Mesothelial cell of epicardium (in vitro differentiated cells): ENCODE results near the gene AFDN. TPM values are rescaled to one million over a fixed set of nuclear protein-coding genes. Genes with fewer than 3 reads are reported as not detected.

Experiments used
- DNase-seq, 2 experiments: peaks; one replicate each; pipeline ENCODE4 v3.0.0; 2021; ENCODE audit warnings: low spot score in 2 of 2; ENCODE audit not compliant: unreplicated experiment in 2 of 2
- H3K27ac Mint-ChIP-seq: 2 replicates; pipeline ENCODE4 v1.8.0; 2021; ENCODE audit warnings: mixed read lengths
- H3K27me3 Mint-ChIP-seq: 2 replicates; pipeline ENCODE4 v1.8.0; 2021; ENCODE audit warnings: low read depth, mixed read lengths
- H3K36me3 Mint-ChIP-seq: 2 replicates; pipeline ENCODE4 v1.8.0; 2021; ENCODE audit warnings: mixed read lengths
- H3K4me1 Mint-ChIP-seq: 2 replicates; pipeline ENCODE4 v1.8.0; 2021; ENCODE audit warnings: mixed read lengths
- H3K4me3 Mint-ChIP-seq: 2 replicates; pipeline ENCODE4 v1.8.0; 2021; ENCODE audit warnings: mild to moderate bottlenecking, moderate library complexity, mixed read lengths
- H3K9me3 Mint-ChIP-seq: 2 replicates; pipeline ENCODE4 v1.8.0; 2021; ENCODE audit warnings: mixed read lengths
- total RNA-seq: library from RNA; stranded (reverse); gene quantifications from 3 replicates; pipeline ENCODE4 v1.2.1, GENCODE V29; 2021
- TF ChIP-seq, protein P1 (sequence below): fragments of 200-600 bp; sonication (generic); IDR thresholded peaks from one replicate; pipeline ENCODE4 v1.5.0; 2021; ENCODE audit warnings: antibody characterized with exemption; ENCODE audit not compliant: unreplicated experiment

AFDN gene
- total RNA-seq, 1 donor from 2014 or later = 284 TPM

DNA sequence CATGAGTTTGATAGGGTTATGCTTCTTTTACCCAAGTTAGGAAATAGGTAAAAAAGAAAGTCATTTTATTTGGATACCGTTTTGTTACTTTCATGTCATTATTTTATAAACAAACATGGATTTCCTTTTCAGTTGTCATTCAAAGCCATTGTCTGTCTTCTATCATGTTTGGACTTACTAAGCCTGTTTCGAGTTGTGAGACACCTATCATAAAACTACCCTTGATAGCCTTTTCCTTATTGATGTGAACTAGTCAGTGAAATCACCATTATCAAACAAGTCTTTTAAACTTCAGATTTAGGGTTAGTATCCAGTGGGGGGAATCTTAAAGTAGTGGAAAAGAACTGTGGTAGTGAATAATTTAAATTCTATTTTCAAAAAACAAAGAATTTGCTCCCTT is 85.8 kb downstream of the AFDN start:
- no peaks in the 10 kb centered on the region for H3K9me3 Mint-ChIP-seq
- no peaks in the 10 kb centered on the region for H3K27me3 Mint-ChIP-seq
- no peak for DNase-seq
- no peak overlapping the region for H3K4me3 Mint-ChIP-seq
- H3K27ac Mint-ChIP-seq = no peak overlapping the region
- peaks cover 19% of the 10 kb centered on the region for H3K4me1 Mint-ChIP-seq
- TF ChIP-seq, protein P1, sequence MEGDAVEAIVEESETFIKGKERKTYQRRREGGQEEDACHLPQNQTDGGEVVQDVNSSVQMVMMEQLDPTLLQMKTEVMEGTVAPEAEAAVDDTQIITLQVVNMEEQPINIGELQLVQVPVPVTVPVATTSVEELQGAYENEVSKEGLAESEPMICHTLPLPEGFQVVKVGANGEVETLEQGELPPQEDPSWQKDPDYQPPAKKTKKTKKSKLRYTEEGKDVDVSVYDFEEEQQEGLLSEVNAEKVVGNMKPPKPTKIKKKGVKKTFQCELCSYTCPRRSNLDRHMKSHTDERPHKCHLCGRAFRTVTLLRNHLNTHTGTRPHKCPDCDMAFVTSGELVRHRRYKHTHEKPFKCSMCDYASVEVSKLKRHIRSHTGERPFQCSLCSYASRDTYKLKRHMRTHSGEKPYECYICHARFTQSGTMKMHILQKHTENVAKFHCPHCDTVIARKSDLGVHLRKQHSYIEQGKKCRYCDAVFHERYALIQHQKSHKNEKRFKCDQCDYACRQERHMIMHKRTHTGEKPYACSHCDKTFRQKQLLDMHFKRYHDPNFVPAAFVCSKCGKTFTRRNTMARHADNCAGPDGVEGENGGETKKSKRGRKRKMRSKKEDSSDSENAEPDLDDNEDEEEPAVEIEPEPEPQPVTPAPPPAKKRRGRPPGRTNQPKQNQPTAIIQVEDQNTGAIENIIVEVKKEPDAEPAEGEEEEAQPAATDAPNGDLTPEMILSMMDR = no peak
- H3K36me3 Mint-ChIP-seq = peaks cover 37% of the 10 kb centered on the region

- no peaks in the 10 kb centered on the region for H3K27me3 Mint-ChIP-seq
- TF ChIP-seq, protein P1 = no peak
- peaks cover 19% of the 10 kb centered on the region for H3K4me1 Mint-ChIP-seq
- H3K27ac Mint-ChIP-seq = no peak overlapping the region
- DNase-seq = no peak
- no peaks in the 10 kb centered on the region for H3K9me3 Mint-ChIP-seq
- H3K4me3 Mint-ChIP-seq = no peak overlapping the region
- peaks cover 39% of the 10 kb centered on the region for H3K36me3 Mint-ChIP-seq
Observed at GRCh38 chr6:167913699-167914098, 87.0 kb downstream of the AFDN start.

- Mint-ChIP-seq H3K27me3 (no peaks in the 10 kb centered on the region), H3K27ac (no peak overlapping the region), H3K36me3 (peaks cover 48% of the 10 kb centered on the region), H3K9me3 (no peaks in the 10 kb centered on the region), H3K4me1 (peaks cover 12% of the 10 kb centered on the region), H3K4me3 (no peak overlapping the region)
- DNase-seq = no peak
- TF ChIP-seq, protein P1 = no peak
Observed at GRCh38 chr6:167915139-167915538, 88.4 kb downstream of the AFDN start.

DNA sequence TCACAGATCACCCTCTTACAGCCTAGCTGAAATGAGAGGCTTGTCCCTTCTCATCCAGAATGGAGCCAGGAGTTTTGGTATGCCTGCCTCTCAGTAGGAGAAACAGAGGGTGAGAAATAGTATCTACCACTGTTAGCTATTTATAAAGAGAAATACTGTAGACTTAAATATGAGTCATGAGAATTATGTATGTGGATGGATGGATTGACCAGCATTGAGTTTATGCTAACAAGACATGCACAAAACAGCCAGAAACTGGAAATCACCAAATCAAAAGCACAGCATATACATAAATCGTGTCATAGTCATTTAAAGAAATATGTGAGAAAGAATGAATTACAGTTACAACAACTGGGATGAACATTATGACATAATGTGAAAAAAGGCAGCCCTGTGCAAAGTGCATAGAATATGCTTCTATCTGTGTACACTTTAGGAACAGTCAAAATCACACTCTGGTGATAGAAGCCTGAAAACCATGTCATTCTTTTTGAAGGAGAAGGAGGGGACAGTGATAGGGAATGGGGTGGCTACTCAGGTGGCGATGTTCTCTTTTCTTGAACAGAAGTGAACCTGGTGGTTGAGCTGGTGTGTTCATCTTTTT is 90.9 kb downstream of the AFDN start:
- Mint-ChIP-seq H3K27ac (no peak overlapping the region), H3K27me3 (no peaks in the 10 kb centered on the region), H3K9me3 (no peaks in the 10 kb centered on the region), H3K4me1 (no peaks in the 10 kb centered on the region), H3K4me3 (no peak overlapping the region), H3K36me3 (peaks cover 51% of the 10 kb centered on the region)
- no peak for DNase-seq
- TF ChIP-seq, protein P1 = no peak

- Mint-ChIP-seq H3K36me3 (peaks cover 44% of the 10 kb centered on the region), H3K4me1 (no peaks in the 10 kb centered on the region), H3K27ac (no peak overlapping the region), H3K27me3 (no peaks in the 10 kb centered on the region), H3K9me3 (no peaks in the 10 kb centered on the region), H3K4me3 (no peak overlapping the region)
- TF ChIP-seq, protein P1 = no peak
- DNase-seq = no peak
Observed at GRCh38 chr6:167918548-167919278, 92.0 kb downstream of the AFDN start.
